H1 (cell line): ENCODE results near the gene NELL1. TPM values are rescaled to one million over a fixed set of nuclear protein-coding genes. Genes with fewer than 3 reads are reported as not detected.
A peak's percentile ranks its signal among the peaks of the same experiment; 100 is the strongest.

Experiments
- CTCF ChIA-PET: fragments of 300-600 bp; sonication (Branson Sonifier 250); formaldehyde crosslinking; loops from one replicate; lab custom pipeline; 2021; ENCODE audit not compliant: partially characterized antibody; lab: Charles Lee
- POLR2A ChIA-PET: fragments of 300-600 bp; sonication (Branson Sonifier 250); formaldehyde crosslinking; loops from one replicate; lab custom pipeline; 2021; ENCODE audit warnings: inconsistent platforms; ENCODE audit not compliant: partially characterized antibody; lab: Charles Lee
- DNase-seq, 2 experiments: peaks; one replicate each; pipeline versions ENCODE4 v3.0.0 to v3.0.0-alpha.2; 2010 to 2022; ENCODE audit warnings: low spot score in 2 of 2, low read depth in 1 of 2, mixed read lengths in 1 of 2
- FAIRE-seq: peaks from 2 replicates; lab custom pipeline; 2011; peaks lifted over from hg19 to GRCh38; lab: Jason Lieb, UNC
- H2AFZ ChIP-seq: 2 replicates; pipeline ENCODE4 v1.8.1; 2012; ENCODE audit warnings: low read length, inconsistent platforms
- H2AK5ac ChIP-seq: 2 replicates; pipeline ENCODE4 v1.6.1; 2013; ENCODE audit warnings: low read depth, low read length
- H2BK120ac ChIP-seq: replicated peaks from 2 replicates; pipeline ENCODE3; 2013; ENCODE audit warnings: low read depth, low read length, inconsistent platforms
- H2BK12ac ChIP-seq: 2 replicates; pipeline ENCODE4 v1.6.1; 2013; ENCODE audit warnings: low read depth, low read length
- H2BK15ac ChIP-seq: 2 replicates; pipeline ENCODE4 v1.6.1; 2013; ENCODE audit warnings: low read length
- H2BK20ac ChIP-seq: 2 replicates; pipeline ENCODE4 v1.6.1; 2013; ENCODE audit warnings: low read length
- H2BK5ac ChIP-seq: 2 replicates; pipeline ENCODE4 v1.6.1; 2013; ENCODE audit warnings: low read depth, low read length
- H3K14ac ChIP-seq: 2 replicates; pipeline ENCODE4 v1.6.1; 2013; ENCODE audit warnings: inconsistent platforms; ENCODE audit not compliant: insufficient read length
- H3K18ac ChIP-seq: 2 replicates; pipeline ENCODE4 v1.6.1; 2013; ENCODE audit warnings: low read length; ENCODE audit errors: extremely low read depth
- H3K23ac ChIP-seq: 2 replicates; pipeline ENCODE4 v1.6.1; 2013; ENCODE audit warnings: inconsistent platforms; ENCODE audit not compliant: insufficient read length
- H3K23me2 ChIP-seq: 2 replicates; pipeline ENCODE4 v1.6.1; 2013; ENCODE audit warnings: low read depth, low read length
- H3K27ac ChIP-seq: 2 replicates; pipeline ENCODE4 v1.6.1; 2011; ENCODE audit warnings: low read depth, low read length, inconsistent platforms
- H3K27me3 ChIP-seq, 4 experiments: replicated peaks in 1 of 4; 1 replicate in 1 of 4; 2 replicates in 3 of 4; pipeline versions ENCODE4 v1.6.1 to v1.8.1; 2011 to 2013; ENCODE audit warnings: low read length in 3 of 4, mild to moderate bottlenecking in 3 of 4, inconsistent platforms in 2 of 4, mixed read lengths in 2 of 4, moderate library complexity in 1 of 4; ENCODE audit not compliant: control insufficient read depth in 3 of 4, insufficient read depth in 3 of 4; ENCODE audit errors: extremely low read depth in 1 of 4
- H3K36me3 ChIP-seq, 4 experiments: 2 replicates each; pipeline versions ENCODE4 v1.6.1 to v1.8.1; 2011 to 2013; ENCODE audit warnings: mild to moderate bottlenecking in 4 of 4, low read length in 3 of 4, moderate library complexity in 2 of 4, control low read depth in 1 of 4, inconsistent platforms in 1 of 4; ENCODE audit not compliant: insufficient read depth in 4 of 4, control insufficient read depth in 2 of 4
- H3K4ac ChIP-seq: replicated peaks from 2 replicates; pipeline ENCODE3; 2013; ENCODE audit warnings: low read length, low read depth, mixed read lengths, inconsistent platforms; ENCODE audit not compliant: insufficient read length
- H3K4me1 ChIP-seq, 4 experiments: replicated peaks in 1 of 4; 1 replicate in 1 of 4; 2 replicates in 3 of 4; pipeline versions ENCODE4 v1.6.1 to v1.8.1; 2011 to 2013; ENCODE audit warnings: low read length in 3 of 4, inconsistent platforms in 2 of 4, mixed read lengths in 1 of 4; ENCODE audit not compliant: insufficient read depth in 4 of 4, control insufficient read depth in 3 of 4
- H3K4me2 ChIP-seq, 2 experiments: 2 replicates each; pipeline versions ENCODE4 v1.6.1 to v1.8.1; 2011 to 2013; ENCODE audit warnings: low read depth in 2 of 2, low read length in 2 of 2, control low read depth in 1 of 2, inconsistent platforms in 1 of 2, mild to moderate bottlenecking in 1 of 2; ENCODE audit not compliant: insufficient read depth in 1 of 2
- H3K4me3 ChIP-seq, 4 experiments: fragments of 200-600, 300-600 bp in 1 of 4; sonication (generic), shearing (Covaris generic), sonication (Bioruptor Twin) in 1 of 4; 2 replicates each; pipeline versions ENCODE4 v1.5.1 to v1.8.1; 2011 to 2016; ENCODE audit warnings: low read length in 4 of 4, low read depth in 3 of 4, control low read depth in 2 of 4, inconsistent platforms in 2 of 4, mild to moderate bottlenecking in 2 of 4, mixed read lengths in 1 of 4, moderate library complexity in 1 of 4; ENCODE audit not compliant: insufficient read depth in 2 of 4; ENCODE audit errors: extremely low read depth in 1 of 4
- H3K56ac ChIP-seq: replicated peaks from 2 replicates; pipeline ENCODE3; 2013; ENCODE audit warnings: low read depth, mild to moderate bottlenecking, mixed read lengths, low read length, inconsistent platforms; ENCODE audit not compliant: insufficient read length
- H3K79me1 ChIP-seq: 2 replicates; pipeline ENCODE4 v1.6.1; 2013; ENCODE audit warnings: low read depth, low read length, control low read depth
- H3K79me2 ChIP-seq, 2 experiments: 2 replicates each; pipeline versions ENCODE4 v1.6.1 to v1.8.1; 2012 to 2013; ENCODE audit warnings: low read length in 2 of 2, mild to moderate bottlenecking in 2 of 2, inconsistent platforms in 1 of 2; ENCODE audit not compliant: insufficient read depth in 2 of 2, control insufficient read depth in 1 of 2
- H3K9ac ChIP-seq, 4 experiments: replicated peaks in 1 of 4; 1 replicate in 1 of 4; 2 replicates in 3 of 4; pipeline versions ENCODE4 v1.6.1 to v1.8.1; 2011 to 2013; ENCODE audit warnings: low read depth in 3 of 4, low read length in 3 of 4, control low read depth in 2 of 4, mild to moderate bottlenecking in 2 of 4, moderate library complexity in 2 of 4, inconsistent platforms in 1 of 4; ENCODE audit errors: extremely low read depth in 1 of 4
- H3K9me3 ChIP-seq, 2 experiments: 2 replicates each; pipeline versions ENCODE4 v1.6.1 to v1.8.1; 2012 to 2013; ENCODE audit warnings: mild to moderate bottlenecking in 2 of 2, moderate library complexity in 2 of 2, control low read depth in 1 of 2, inconsistent platforms in 1 of 2, low read depth in 1 of 2, low read length in 1 of 2, mixed read lengths in 1 of 2; ENCODE audit not compliant: insufficient read depth in 2 of 2
- H4K20me1 ChIP-seq, 2 experiments: replicated peaks in 1 of 2; 2 replicates each; pipeline versions ENCODE3 to v1.8.1; 2011 to 2013; ENCODE audit warnings: inconsistent platforms in 2 of 2, low read length in 2 of 2, mild to moderate bottlenecking in 1 of 2; ENCODE audit not compliant: insufficient read depth in 2 of 2, control insufficient read depth in 1 of 2
- H4K5ac ChIP-seq: 2 replicates; pipeline ENCODE4 v1.6.1; 2013; ENCODE audit warnings: low read length, low read depth, mixed read lengths, inconsistent platforms; ENCODE audit not compliant: insufficient read length
- H4K8ac ChIP-seq: 2 replicates; pipeline ENCODE4 v1.8.0; 2013; ENCODE audit warnings: mild to moderate bottlenecking, moderate library complexity, low read length, inconsistent platforms; ENCODE audit not compliant: insufficient read depth; ENCODE audit errors: extremely low read depth
- H4K91ac ChIP-seq: replicated peaks from 2 replicates; pipeline ENCODE3; 2013; ENCODE audit warnings: low read length, mixed read lengths, inconsistent platforms; ENCODE audit not compliant: insufficient read length
- HDAC2 ChIP-seq, 2 experiments: fragments of 300-600 bp in 1 of 2; sonication (generic) in 1 of 2; IDR thresholded peaks; 2 replicates each; pipeline ENCODE4 v1.6.1; 2011 to 2012; ENCODE audit warnings: low read depth in 2 of 2, low read length in 2 of 2, mild to moderate bottlenecking in 2 of 2, moderate library complexity in 2 of 2, borderline replicate concordance in 1 of 2, inconsistent platforms in 1 of 2
- HDAC6 ChIP-seq: IDR thresholded peaks from one replicate; pipeline ENCODE4 v1.7.1; 2012; ENCODE audit warnings: low read depth, mild to moderate bottlenecking, inconsistent platforms, low read length, moderate library complexity
- KDM1A ChIP-seq: fragments of 200-600, 300-600 bp; sonication (generic); IDR thresholded peaks from 2 replicates; pipeline ENCODE4 v1.7.1; 2016; ENCODE audit warnings: mild to moderate bottlenecking, low read length, borderline replicate concordance
- KDM5A ChIP-seq: fragments of 200-600 bp; IDR thresholded peaks from 2 replicates; pipeline ENCODE4 v1.7.1; 2012; ENCODE audit warnings: mild to moderate bottlenecking, low read length, inconsistent platforms, mixed read lengths
- RNF2 ChIP-seq: fragments of 200-900, 300-1000 bp; sonication (generic); IDR thresholded peaks from 2 replicates; pipeline ENCODE4 v1.7.1; 2016; ENCODE audit warnings: borderline replicate concordance, low read depth, mild to moderate bottlenecking, antibody characterized with exemption, low read length; ENCODE audit not compliant: poor library complexity, severe bottlenecking; ENCODE audit errors: missing control alignments
- RXRA ChIP-seq: IDR thresholded peaks from 2 replicates; pipeline ENCODE4 v1.6.1; 2011; ENCODE audit warnings: low read depth, mild to moderate bottlenecking, low read length, moderate library complexity; ENCODE audit not compliant: insufficient read depth
- TAF1 ChIP-seq: IDR thresholded peaks from 2 replicates; pipeline ENCODE4 v1.6.1; 2011; ENCODE audit warnings: mild to moderate bottlenecking, low read depth, low read length
- TEAD4 ChIP-seq: IDR thresholded peaks from 2 replicates; pipeline ENCODE4 v1.6.1; 2012; ENCODE audit warnings: low read depth, low read length, inconsistent platforms, mixed read lengths
- WGBS, 2 experiments: shearing (Covaris generic) in 1 of 2; methylation state at CpG; one replicate each; pipeline versions ENCODE4 v1.1.6 to v1.1.7; 2013 to 2015; ENCODE audit warnings: low lambda C conversion rate in 2 of 2, mixed read lengths in 2 of 2, inconsistent platforms in 1 of 2, low coverage in 1 of 2, missing lambda C conversion rate in 1 of 2; ENCODE audit not compliant: insufficient replicate concordance in 2 of 2, insufficient coverage in 1 of 2, insufficient read length in 1 of 2; ENCODE audit errors: extremely low coverage in 1 of 2, missing lambda C conversion rate in 1 of 2; 5-methylcytosine and 5-hydroxymethylcytosine counted together
- long read RNA-seq, 2 experiments: library from RNA in 1 of 2; library from capped mRNA in 1 of 2; stranded (forward); transcript quantifications; one replicate each; pipeline ENCODE4 v2.0.0, GENCODE V29; 2021; ENCODE audit warnings: inconsistent platforms in 1 of 2
- polyA minus RNA-seq, 3 experiments: library from RNA; depleted of rRNA, polyadenylated mRNA; stranded (reverse); fragments of >200 nt; gene quantifications; 1 replicate in 2 of 3; 2 replicates in 1 of 3; pipeline ENCODE4 v1.2.3, GENCODE V29; 2011
- polyA plus RNA-seq, 7 experiments: library from polyadenylated mRNA; depleted of rRNA in 3 of 7; stranded (reverse) in 5 of 7; unstranded in 2 of 7; fragments of >200 nt in 5 of 7; fragments of 200-250 nt in 2 of 7; gene quantifications; 1 replicate in 5 of 7; 2 replicates in 1 of 7; 4 replicates in 1 of 7; pipeline versions ENCODE4 v1.2.1 to v1.2.3, GENCODE V29; 2011 to 2013; ENCODE audit warnings: missing spikeins in 2 of 7, mixed read lengths in 2 of 7
- total RNA-seq: library from RNA; stranded (reverse); fragmentation: NEBNext Ultra II Directional; extraction: Animal tissue kit (Norgen Biotek cat#: 25700); gene quantifications from 2 replicates; pipeline ENCODE4 v1.2.1, GENCODE V29; 2021

The NELL1 gene
- total RNA-seq (not detected in 2 replicates), polyA plus RNA-seq (2011; rRNA removed) (0.06 and 0.21 TPM in 2 replicates), polyA minus RNA-seq (2011; rRNA and poly(A)+ RNA removed) (0.35 and 1.9 TPM in 2 replicates)
- polyA plus RNA-seq (2011; cell fraction: cytosol; rRNA removed): 0.17 TPM
- 0.54 TPM for polyA plus RNA-seq (2011; cell fraction: nucleus; rRNA removed)
- polyA plus RNA-seq (2012, experiment 1 of 2): 0.11 to 0.32 TPM (median 0.15 TPM) in 4 replicates
- polyA plus RNA-seq (2012, experiment 2 of 2): not detected
- polyA plus RNA-seq (2013, experiment 1 of 2): 0.22 TPM
- polyA plus RNA-seq (2013, experiment 2 of 2): 0.22 TPM
- not detected for polyA minus RNA-seq (2011; cell fraction: cytosol; rRNA and poly(A)+ RNA removed)
- polyA minus RNA-seq (2011; cell fraction: nucleus; rRNA and poly(A)+ RNA removed): 2.4 TPM
- long read RNA-seq, experiment 1: 0 reads
- long read RNA-seq, experiment 2: 0 reads

DNA sequence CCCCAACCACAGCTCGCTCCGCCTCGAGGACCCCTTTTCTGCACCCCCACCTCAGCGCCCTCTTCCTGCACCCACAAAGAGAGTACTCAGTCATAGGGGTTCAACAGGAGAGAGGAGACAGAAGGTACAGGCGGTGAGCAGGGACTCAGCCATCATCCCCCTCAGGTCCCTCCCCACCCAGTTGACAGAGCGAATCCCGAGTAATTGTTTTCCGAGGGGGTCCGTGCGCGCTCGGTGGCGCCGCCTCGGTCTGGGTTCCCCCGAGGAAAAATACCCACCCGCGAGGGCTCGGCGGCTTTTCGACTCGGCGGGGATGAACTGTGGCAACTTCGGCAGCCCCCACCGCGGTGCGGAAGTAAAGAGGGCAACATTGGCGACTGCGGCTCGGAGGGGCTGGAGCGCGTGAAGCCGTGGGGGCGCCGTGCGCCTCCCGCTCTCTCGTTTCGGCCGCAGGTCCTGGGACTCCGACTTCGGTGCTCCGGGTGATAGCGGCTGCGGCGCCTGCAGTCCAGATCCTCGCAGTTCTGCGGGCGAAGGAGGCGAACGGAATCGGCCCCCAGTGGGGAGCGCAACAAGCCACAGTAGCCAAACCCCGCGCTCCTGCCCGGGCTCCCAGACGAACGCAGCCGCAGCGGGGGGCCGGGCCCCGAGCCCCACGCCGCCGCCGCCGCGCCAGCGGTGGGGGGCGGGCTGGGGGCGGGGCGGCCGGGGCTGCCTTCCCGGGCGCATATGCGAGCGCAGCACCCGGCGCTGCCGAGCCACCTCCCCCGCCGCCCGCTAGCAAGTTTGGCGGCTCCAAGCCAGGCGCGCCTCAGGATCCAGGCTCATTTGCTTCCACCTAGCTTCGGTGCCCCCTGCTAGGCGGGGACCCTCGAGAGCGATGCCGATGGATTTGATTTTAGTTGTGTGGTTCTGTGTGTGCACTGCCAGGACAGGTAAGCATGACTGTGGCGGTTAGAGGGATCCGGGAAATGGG is at the start of gene NELL1:
Gene NELL1 (plus strand): TSS at position 743 of the 976 bp plus-strand sequence.
- peaks cover 12 to 24% (median 13%) of the 10 kb centered on the region in 4 experiments; a peak in 6 of 7 replicates for H3K4me1 ChIP-seq
- no peak for TF ChIP-seq HDAC2 (IDR thresholded peaks at IDR 0.05; ENCODE audit: borderline replicate concordance in 1 of 2, low read depth in 2 of 2, low read length in 2 of 2)
- no peak for TF ChIP-seq RXRA
- TF ChIP-seq KDM5A: no peak
- no peak for TF ChIP-seq HDAC6
- TF ChIP-seq TAF1: no peak
- TF ChIP-seq KDM1A: no peak
- TF ChIP-seq RNF2: peak; percentile 68
- no peak for TF ChIP-seq TEAD4

More for the DNA sequence above, at the start of gene NELL1:
- H3K27me3 ChIP-seq: peaks cover 45 to 60% (median 59%) of the 10 kb centered on the region in 4 experiments
- H4K20me1 ChIP-seq: peaks cover 0 to 5% of the 10 kb centered on the region in 2 experiments
- H3K23me2 ChIP-seq: peaks cover 21% of the 10 kb centered on the region
- H3K36me3 ChIP-seq: no peaks in the 10 kb centered on the region
- H4K5ac ChIP-seq: no peak within 1 kb of the TSS
- no peak within 1 kb of the TSS; the same call in 1 of the 2 replicates for H2AFZ ChIP-seq
- no peaks in the 10 kb centered on the region for H3K79me2 ChIP-seq
- no peak within 1 kb of the TSS for H2BK20ac ChIP-seq
- no peak within 1 kb of the TSS for H3K9ac ChIP-seq
- no peak within 1 kb of the TSS for H2AK5ac ChIP-seq
- H3K56ac ChIP-seq: no peak within 1 kb of the TSS
- WGBS, 2 experiments: 4% methylated on average over 67 of the region's 93 CpGs; no CpG with 5 or more reads in 1 of the 2 experiments
- H3K27ac ChIP-seq: no peak within 1 kb of the TSS
- peak within 1 kb of the TSS; percentile 55 to 80 (median 56) for H3K4me3 ChIP-seq
- FAIRE-seq: no peak
- no peak within 1 kb of the TSS for H3K23ac ChIP-seq
- no peak within 1 kb of the TSS for H2BK5ac ChIP-seq
- DNase-seq: peak in 1 of 2 experiments; percentile 66
- peak within 1 kb of the TSS; percentile 77 to 99 for H3K4me2 ChIP-seq
- H2BK120ac ChIP-seq: no peak within 1 kb of the TSS
- H3K9me3 ChIP-seq: no peaks in the 10 kb centered on the region
- H3K79me1 ChIP-seq: no peaks in the 10 kb centered on the region
- no peak within 1 kb of the TSS for H4K91ac ChIP-seq
- H2BK12ac ChIP-seq: no peak within 1 kb of the TSS
- no peak within 1 kb of the TSS for H3K14ac ChIP-seq
- CTCF ChIA-PET: interaction anchor here (1.1 to 2.3 kb wide), 4 partner anchors 12 to 21 kb away, joined by 3 to 11 read pairs (median 8); no protein-coding TSS in a partner anchor
- no peak within 1 kb of the TSS for H3K4ac ChIP-seq
- POLR2A ChIA-PET: no interaction called here
- H2BK15ac ChIP-seq: no peak within 1 kb of the TSS
- H4K8ac ChIP-seq: peak within 1 kb of the TSS; percentile 26; the same call in 1 of the 2 replicates
- no peak within 1 kb of the TSS; the same call in 1 of the 2 replicates for H3K18ac ChIP-seq
